SJSA1 (cell line): ENCODE measurements around the gene HEATR1. TPM values are rescaled to one million over a fixed set of nuclear protein-coding genes. Genes with fewer than 3 reads are reported as not detected.
"Not testable (repeated sequence)": the region's sequence is repeated elsewhere in the genome, so short reads cannot be mapped to it uniquely, and the experiment has no call there.

ENCODE experiments used
- DNase-seq, 2 experiments: peaks; one replicate each; pipeline ENCODE4 v3.0.0-alpha.2; 2015 to 2020; ENCODE audit warnings: low spot score in 2 of 2, low read depth in 1 of 2
- H3K27ac ChIP-seq: fragments of 250-450 bp; sonication (Bioruptor Pico); 2 replicates; pipeline ENCODE4 v1.5.1; 2020; ENCODE audit warnings: mild to moderate bottlenecking, moderate library complexity
- H3K27me3 ChIP-seq: fragments of 250-450 bp; sonication (Bioruptor Pico); replicated peaks from 2 replicates; pipeline ENCODE4 v1.5.1; 2020; ENCODE audit warnings: mild to moderate bottlenecking, moderate library complexity
- H3K36me3 ChIP-seq: fragments of 250-450 bp; sonication (Bioruptor Pico); 2 replicates; pipeline ENCODE4 v1.5.1; 2020; ENCODE audit warnings: mild to moderate bottlenecking
- H3K4me1 ChIP-seq: fragments of 250-450 bp; sonication (Bioruptor Pico); replicated peaks from 2 replicates; pipeline ENCODE4 v1.6.1; 2021; ENCODE audit warnings: mild to moderate bottlenecking
- H3K4me3 ChIP-seq: fragments of 250-450 bp; sonication (Bioruptor Pico); 2 replicates; pipeline ENCODE4 v1.5.1; 2020; ENCODE audit warnings: mild to moderate bottlenecking
- H3K9me3 ChIP-seq: fragments of 250-450 bp; sonication (Bioruptor Pico); replicated peaks from 2 replicates; pipeline ENCODE4 v1.5.1; 2020; ENCODE audit warnings: mild to moderate bottlenecking
- total RNA-seq: library from RNA; depleted of rRNA; stranded (reverse); fragments of >200 nt; shearing (Covaris generic); gene quantifications from 2 replicates; pipeline ENCODE4 v1.2.3, GENCODE V29; 2014

The HEATR1 gene
- total RNA-seq, 1 experiment from 2014 or later, result 25.3 TPM

- no peaks in the 10 kb centered on the region for H3K4me1 ChIP-seq
- H3K4me3 ChIP-seq, result no peak overlapping the region
- no peaks in the 10 kb centered on the region for H3K9me3 ChIP-seq
- no peak overlapping the region for H3K27ac ChIP-seq
- DNase-seq, result no peak
- 0 out of 2 replicates have a peak, but pooled peaks cover 4% of the 10 kb centered on the region for H3K27me3 ChIP-seq
- no peaks in the 10 kb centered on the region for H3K36me3 ChIP-seq
These were observed 8.0 kb upstream of the HEATR1 start for GRCh38 chr1:236612349-236612748.

- peak; percentile 10 to 53 for DNase-seq
- Histone ChIP-seq H3K4me1 (peaks cover 3% of the 10 kb centered on the region; the same call in 1 of the 2 replicates), H3K4me3 (no peak overlapping the region), H3K27me3 (0 out of 2 replicates have a peak, but pooled peaks cover 4% of the 10 kb centered on the region), H3K27ac (no peak overlapping the region), H3K36me3 (no peaks in the 10 kb centered on the region), H3K9me3 (no peaks in the 10 kb centered on the region)
These were observed 4.8 kb upstream of the HEATR1 start for GRCh38 chr1:236608930-236609726.

DNA sequence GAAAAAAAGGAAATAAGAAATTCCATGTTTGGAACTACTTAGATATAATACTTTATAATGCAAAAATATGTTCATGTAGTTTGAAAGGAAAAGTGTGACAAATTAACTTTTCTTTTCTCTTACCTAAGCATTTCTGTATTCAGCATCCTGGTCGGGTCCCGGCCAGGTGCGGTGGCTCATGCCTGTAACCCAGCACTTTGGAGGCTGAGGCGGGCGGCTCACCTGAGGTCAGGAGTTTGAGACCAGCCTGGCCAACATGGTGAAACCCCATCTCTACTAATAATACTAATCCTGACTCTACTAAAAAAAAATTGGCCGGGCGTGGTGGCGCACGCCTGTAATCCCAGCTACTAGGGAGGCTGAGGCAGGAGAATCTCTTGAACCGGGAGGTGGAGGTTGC is 3.3 kb upstream of the HEATR1 start:
- DNase-seq, H3K9me3 ChIP-seq, H3K36me3 ChIP-seq, H3K4me3 ChIP-seq, H3K27ac ChIP-seq, H3K4me1 ChIP-seq, H3K27me3 ChIP-seq: not testable (repeated sequence)

- H3K4me3 ChIP-seq, result peak overlapping the region; percentile 56
- DNase-seq, result no peak
- H3K27ac ChIP-seq, result peak overlapping the region; percentile 47
- H3K27me3 ChIP-seq, result no peaks in the 10 kb centered on the region
- H3K4me1 ChIP-seq, result peaks cover 7% of the 10 kb centered on the region; the same call in 1 of the 2 replicates
- no peaks in the 10 kb centered on the region for H3K9me3 ChIP-seq
- peaks cover 26% of the 10 kb centered on the region for H3K36me3 ChIP-seq
These were observed 840 bp upstream of the HEATR1 start for GRCh38 chr1:236604905-236605806.

DNA sequence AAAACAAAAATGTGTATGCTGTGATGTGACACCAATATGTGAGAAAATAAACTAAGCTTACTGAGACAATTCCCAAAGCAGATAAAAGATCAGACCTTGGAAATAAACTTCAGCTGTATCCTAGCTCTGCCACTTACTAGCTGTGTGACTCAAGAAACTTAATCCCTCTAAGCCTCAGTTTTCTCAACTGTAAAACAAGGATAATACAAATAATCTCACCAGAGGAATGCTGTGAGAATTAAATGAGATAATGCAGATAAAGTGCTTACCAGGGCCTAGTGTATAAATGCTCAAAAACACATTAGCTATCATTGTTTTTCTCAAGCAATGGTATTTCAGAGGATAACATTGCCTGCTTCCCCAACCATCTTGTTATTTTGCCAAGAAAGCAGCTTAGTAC is 2.1 kb downstream of the HEATR1 start:
- no peak for DNase-seq
- no peaks in the 10 kb centered on the region for H3K9me3 ChIP-seq

DNA sequence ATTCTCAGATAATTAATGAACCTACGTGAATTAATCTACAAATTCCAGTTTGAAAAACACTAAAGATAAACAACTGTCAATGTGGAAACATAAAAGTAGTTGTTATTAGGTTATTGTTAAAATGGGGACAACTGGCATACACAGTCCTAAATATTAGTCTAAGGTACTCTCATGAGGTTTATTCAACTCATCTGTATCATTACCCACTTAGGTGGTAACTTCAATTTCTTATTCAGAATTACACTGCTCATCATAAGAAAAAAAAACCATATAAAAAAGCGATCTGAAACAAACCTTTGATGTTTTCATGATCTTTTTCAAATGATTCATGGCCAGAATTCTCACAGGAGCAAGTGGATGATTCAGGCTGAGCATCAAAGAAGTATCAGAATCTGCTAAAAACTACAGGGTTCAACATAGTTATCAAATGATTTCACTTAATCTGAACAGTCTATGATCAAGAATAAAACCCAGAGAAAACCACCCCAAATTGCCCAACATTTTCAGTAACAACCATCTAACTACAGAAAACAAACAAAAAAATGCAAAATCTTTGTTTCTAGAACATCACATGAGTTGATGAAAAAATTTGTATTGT is 13.7 kb downstream of the HEATR1 start:
- Histone ChIP-seq H3K27me3 (no peaks in the 10 kb centered on the region), H3K4me3 (no peak overlapping the region), H3K27ac (no peak overlapping the region), H3K4me1 (no peaks in the 10 kb centered on the region), H3K36me3 (peaks cover 81% of the 10 kb centered on the region), H3K9me3 (no peaks in the 10 kb centered on the region)
- no peak for DNase-seq

More for the DNA sequence above, 2.1 kb downstream of the HEATR1 start:
- Histone ChIP-seq H3K4me3 (no peak overlapping the region), H3K4me1 (peaks cover 7% of the 10 kb centered on the region; the same call in 1 of the 2 replicates), H3K36me3 (peaks cover 45% of the 10 kb centered on the region), H3K27ac (no peak overlapping the region), H3K27me3 (no peaks in the 10 kb centered on the region)

DNA sequence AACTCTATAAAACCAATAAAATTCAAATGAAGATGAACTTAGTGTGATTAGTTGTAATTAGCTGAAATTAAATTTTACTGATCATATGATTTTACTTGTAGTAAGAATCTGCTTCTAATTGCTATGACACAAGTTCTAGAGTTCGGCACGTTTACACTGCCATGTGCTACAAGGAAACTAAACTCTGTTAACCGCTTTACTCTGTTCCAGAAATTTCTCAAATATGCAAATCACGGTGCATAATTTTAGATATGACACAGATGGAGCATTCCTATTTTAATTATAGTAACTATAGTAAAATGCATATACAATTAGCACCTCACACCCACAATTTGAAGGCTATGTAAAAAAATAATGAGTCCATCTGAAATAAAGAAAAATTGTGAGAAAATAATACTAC is 14.8 kb downstream of the HEATR1 start:
- Histone ChIP-seq H3K4me3 (no peak overlapping the region), H3K9me3 (no peaks in the 10 kb centered on the region), H3K27ac (no peak overlapping the region), H3K36me3 (peaks cover 83% of the 10 kb centered on the region), H3K4me1 (no peaks in the 10 kb centered on the region), H3K27me3 (no peaks in the 10 kb centered on the region)
- no peak for DNase-seq

GRCh38 chr1:236581528-236581927 is 22.8 kb downstream of the HEATR1 start:
- no peak for DNase-seq
- H3K27me3 ChIP-seq, result no peaks in the 10 kb centered on the region
- no peak overlapping the region for H3K4me3 ChIP-seq
- H3K27ac ChIP-seq, result no peak overlapping the region
- H3K4me1 ChIP-seq, result peaks cover 5% of the 10 kb centered on the region
- peaks cover 83% of the 10 kb centered on the region for H3K36me3 ChIP-seq
- no peaks in the 10 kb centered on the region for H3K9me3 ChIP-seq

GRCh38 chr1:236580404-236580803 is 23.9 kb downstream of the HEATR1 start:
- DNase-seq, H3K27me3 ChIP-seq, H3K27ac ChIP-seq, H3K9me3 ChIP-seq, H3K4me3 ChIP-seq: not testable (repeated sequence)
- peaks cover 16% of the 10 kb centered on the region for H3K4me1 ChIP-seq
- peaks cover 79% of the 10 kb centered on the region for H3K36me3 ChIP-seq

DNA sequence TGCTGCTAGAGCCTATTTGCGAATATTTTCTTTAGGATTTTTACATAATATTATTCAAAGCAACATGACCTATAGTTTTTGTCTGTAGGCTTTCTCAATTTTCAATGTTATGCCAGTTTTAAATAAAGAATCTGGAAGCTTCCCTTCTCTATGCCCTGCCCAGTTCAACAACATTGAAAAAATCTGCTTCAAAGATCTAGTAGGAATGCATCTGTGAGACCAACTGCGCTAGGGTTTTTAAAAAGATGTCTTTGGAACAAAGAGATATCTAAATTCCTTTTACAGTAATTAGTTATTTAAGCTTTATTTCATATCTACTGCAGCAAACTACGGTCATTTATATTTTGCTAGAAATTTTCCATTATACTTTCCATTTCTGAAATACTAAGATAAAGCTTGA is 25.7 kb downstream of the HEATR1 start:
- Histone ChIP-seq H3K27me3 (no peaks in the 10 kb centered on the region), H3K36me3 (peaks cover 79% of the 10 kb centered on the region), H3K4me3 (no peak overlapping the region), H3K9me3 (no peaks in the 10 kb centered on the region), H3K27ac (no peak overlapping the region), H3K4me1 (peaks cover 20% of the 10 kb centered on the region)
- no peak for DNase-seq

GRCh38 chr1:236577041-236577440 is 27.3 kb downstream of the HEATR1 start:
- Histone ChIP-seq H3K36me3 (peaks cover 83% of the 10 kb centered on the region), H3K4me1 (peaks cover 20% of the 10 kb centered on the region)
- not testable (repeated sequence) for H3K9me3 ChIP-seq, DNase-seq, H3K27ac ChIP-seq, H3K27me3 ChIP-seq, H3K4me3 ChIP-seq

DNA sequence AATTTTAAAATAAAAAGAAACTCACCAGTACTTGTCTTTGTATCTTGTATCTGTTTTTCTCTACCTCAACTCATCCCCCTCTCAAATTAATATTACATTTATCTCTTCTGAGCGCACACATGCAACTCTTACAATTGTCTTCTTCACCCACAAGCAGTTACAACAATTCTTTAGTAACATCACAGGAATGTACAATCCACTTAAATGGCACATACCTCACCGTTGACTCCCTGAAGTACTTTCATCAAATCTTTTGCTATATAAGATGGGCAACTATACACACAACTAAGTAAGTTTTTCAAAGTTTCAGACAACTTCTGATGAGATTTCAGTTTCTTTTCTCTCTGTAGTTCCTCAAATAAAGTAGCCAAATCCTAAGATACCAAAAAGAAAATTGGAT is 28.3 kb downstream of the HEATR1 start:
- peak in 1 of 2 experiments; percentile 63 for DNase-seq
- H3K27me3 ChIP-seq, result no peaks in the 10 kb centered on the region
- H3K9me3 ChIP-seq, result no peaks in the 10 kb centered on the region
- H3K27ac ChIP-seq, result peak overlapping the region; percentile 77
- H3K4me1 ChIP-seq, result peaks cover 20% of the 10 kb centered on the region
- peaks cover 83% of the 10 kb centered on the region for H3K36me3 ChIP-seq
- H3K4me3 ChIP-seq, result no peak overlapping the region

- Histone ChIP-seq H3K27me3 (no peaks in the 10 kb centered on the region), H3K36me3 (peaks cover 83% of the 10 kb centered on the region), H3K4me3 (no peak overlapping the region), H3K9me3 (no peaks in the 10 kb centered on the region), H3K27ac (peak overlapping the region; percentile 77), H3K4me1 (peaks cover 20% of the 10 kb centered on the region)
- DNase-seq, result no peak
These were observed 28.8 kb downstream of the HEATR1 start for GRCh38 chr1:236575523-236575922.
